Suprapubic skin (tissue), 4 donors: ENCODE results near the gene SEMA3C. TPM values are rescaled to one million over a fixed set of nuclear protein-coding genes. Genes with fewer than 3 reads are reported as not detected.

ENCODE experiments used
- DNase-seq, 2 donors: peaks; one replicate each; pipeline ENCODE4 v3.0.0-alpha.2; 2019; ENCODE audit warnings: low spot score in 2 of 2
- H3K27ac ChIP-seq: fragments of 200-600 bp; sonication (generic); one replicate; pipeline ENCODE4 v1.5.1; 2019
- H3K27me3 ChIP-seq: fragments of 200-600 bp; sonication (generic); one replicate; pipeline ENCODE4 v1.5.1; 2019
- H3K36me3 ChIP-seq: fragments of 200-600 bp; sonication (generic); one replicate; pipeline ENCODE4 v1.5.1; 2019
- H3K4me1 ChIP-seq: fragments of 200-600 bp; sonication (generic); one replicate; pipeline ENCODE4 v1.5.1; 2019
- H3K4me3 ChIP-seq: fragments of 200-600 bp; sonication (generic); one replicate; pipeline ENCODE4 v1.5.1; 2019; ENCODE audit warnings: mild to moderate bottlenecking
- H3K9me3 ChIP-seq: fragments of 200-600 bp; sonication (generic); one replicate; pipeline ENCODE4 v1.5.1; 2019
- EP300 ChIP-seq: sonication (generic); formaldehyde crosslinking; IDR thresholded peaks from one replicate; pipeline ENCODE4 v1.6.1; 2017; ENCODE audit warnings: antibody characterized with exemption
- POLR2A ChIP-seq, 2 donors: fragments of 450-650 bp; IDR thresholded peaks; one replicate each; pipeline ENCODE4 v1.6.1; 2017; ENCODE audit warnings: antibody characterized with exemption in 2 of 2, mild to moderate bottlenecking in 2 of 2, moderate library complexity in 2 of 2
- POLR2AphosphoS5 ChIP-seq, 3 donors: sonication (generic); formaldehyde crosslinking; IDR thresholded peaks; one replicate each; pipeline ENCODE4 v1.6.1; 2017; ENCODE audit warnings: antibody characterized with exemption in 3 of 3
- WGBS: methylation state at CpG from one replicate; pipeline ENCODE4 v1.1.5; 2018; 5-methylcytosine and 5-hydroxymethylcytosine counted together
- total RNA-seq, 4 donors: library from RNA; depleted of rRNA; stranded (reverse); fragments of >200 nt; gene quantifications; one replicate each; pipeline ENCODE4 v1.1.0, GENCODE V29; 2016
- TF ChIP-seq, protein P1 (sequence below), 2 donors: fragments of 200-600 bp in 1 of 2; fragments of 450-650 bp in 1 of 2; sonication (generic) in 1 of 2; IDR thresholded peaks; one replicate each; pipeline ENCODE4 v1.5.1; 2016 to 2019; ENCODE audit warnings: antibody characterized with exemption in 2 of 2, mild to moderate bottlenecking in 1 of 2, moderate library complexity in 1 of 2

The SEMA3C gene
- total RNA-seq, 4 donors from 2014 or later: 46.0 to 105 (median 76.0) TPM

GRCh38 chr7:80879849-80880248 lies 39.0 kb downstream of the SEMA3C start:
- no peaks in the 10 kb centered on the region for H3K27me3 ChIP-seq
- peaks cover 15% of the 10 kb centered on the region for H3K4me1 ChIP-seq
- no peak for DNase-seq
- no peaks in the 10 kb centered on the region for H3K36me3 ChIP-seq
- H3K27ac ChIP-seq: no peak overlapping the region
- no peak overlapping the region for H3K4me3 ChIP-seq
- TF ChIP-seq POLR2AphosphoS5 (IDR thresholded peaks at IDR 0.05) (no peak), EP300 (no peak), POLR2A (IDR thresholded peaks at IDR 0.05) (no peak)
- TF ChIP-seq, protein P1, sequence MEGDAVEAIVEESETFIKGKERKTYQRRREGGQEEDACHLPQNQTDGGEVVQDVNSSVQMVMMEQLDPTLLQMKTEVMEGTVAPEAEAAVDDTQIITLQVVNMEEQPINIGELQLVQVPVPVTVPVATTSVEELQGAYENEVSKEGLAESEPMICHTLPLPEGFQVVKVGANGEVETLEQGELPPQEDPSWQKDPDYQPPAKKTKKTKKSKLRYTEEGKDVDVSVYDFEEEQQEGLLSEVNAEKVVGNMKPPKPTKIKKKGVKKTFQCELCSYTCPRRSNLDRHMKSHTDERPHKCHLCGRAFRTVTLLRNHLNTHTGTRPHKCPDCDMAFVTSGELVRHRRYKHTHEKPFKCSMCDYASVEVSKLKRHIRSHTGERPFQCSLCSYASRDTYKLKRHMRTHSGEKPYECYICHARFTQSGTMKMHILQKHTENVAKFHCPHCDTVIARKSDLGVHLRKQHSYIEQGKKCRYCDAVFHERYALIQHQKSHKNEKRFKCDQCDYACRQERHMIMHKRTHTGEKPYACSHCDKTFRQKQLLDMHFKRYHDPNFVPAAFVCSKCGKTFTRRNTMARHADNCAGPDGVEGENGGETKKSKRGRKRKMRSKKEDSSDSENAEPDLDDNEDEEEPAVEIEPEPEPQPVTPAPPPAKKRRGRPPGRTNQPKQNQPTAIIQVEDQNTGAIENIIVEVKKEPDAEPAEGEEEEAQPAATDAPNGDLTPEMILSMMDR (IDR thresholded peaks at IDR 0.05): no peak
- WGBS: 90% methylated on average over 5 of the region's 5 CpGs
- H3K9me3 ChIP-seq: no peaks in the 10 kb centered on the region

DNA sequence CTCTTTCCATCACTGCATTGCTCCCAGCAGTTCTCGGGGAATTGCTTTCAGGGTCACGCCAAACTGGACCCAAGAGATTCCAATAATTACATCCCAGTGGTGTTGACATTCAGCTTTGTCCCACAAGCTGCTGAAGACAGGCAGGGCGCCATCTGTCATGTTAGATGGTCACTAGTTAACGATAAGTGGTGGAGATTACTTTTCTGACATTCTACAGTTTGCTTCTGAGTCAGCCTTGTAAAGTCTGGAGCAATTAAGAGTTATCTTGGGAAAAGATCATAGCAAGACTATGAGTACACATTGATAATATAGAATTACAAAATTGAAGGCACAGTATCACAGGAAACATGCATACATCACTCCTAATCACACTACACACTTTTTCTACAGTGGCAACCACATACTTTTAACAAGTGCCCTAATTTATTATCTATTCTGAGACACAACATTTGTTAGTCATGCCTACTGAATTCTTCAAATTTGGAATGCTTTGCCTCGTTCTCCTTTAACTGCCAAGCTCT lies 41.9 kb downstream of the SEMA3C start:
- Histone ChIP-seq H3K36me3 (no peaks in the 10 kb centered on the region), H3K27me3 (no peaks in the 10 kb centered on the region), H3K27ac (no peak overlapping the region), H3K4me1 (no peaks in the 10 kb centered on the region), H3K9me3 (no peaks in the 10 kb centered on the region), H3K4me3 (no peak overlapping the region)
- DNase-seq: no peak
- 57% methylated on average over 5 of the region's 5 CpGs for WGBS
- TF ChIP-seq POLR2A (IDR thresholded peaks at IDR 0.05) (no peak), POLR2AphosphoS5 (IDR thresholded peaks at IDR 0.05) (no peak), EP300 (no peak)
- TF ChIP-seq, protein P1 (IDR thresholded peaks at IDR 0.05): no peak

GRCh38 chr7:80875537-80876120 lies 43.2 kb downstream of the SEMA3C start:
- H3K4me1 ChIP-seq: no peaks in the 10 kb centered on the region
- H3K9me3 ChIP-seq: no peaks in the 10 kb centered on the region
- TF ChIP-seq EP300 (no peak), POLR2A (IDR thresholded peaks at IDR 0.05) (no peak), POLR2AphosphoS5 (IDR thresholded peaks at IDR 0.05) (no peak)
- TF ChIP-seq, protein P1 (IDR thresholded peaks at IDR 0.05): no peak
- H3K4me3 ChIP-seq: no peak overlapping the region
- whole genome bisulfite sequencing: 89% methylated on average over 9 of the region's 9 CpGs
- H3K27ac ChIP-seq: no peak overlapping the region
- H3K27me3 ChIP-seq: no peaks in the 10 kb centered on the region
- H3K36me3 ChIP-seq: no peaks in the 10 kb centered on the region
- no peak for DNase-seq

- DNase-seq: no peak
- H3K9me3 ChIP-seq: no peaks in the 10 kb centered on the region
- TF ChIP-seq, protein P1 (IDR thresholded peaks at IDR 0.05): no peak
- TF ChIP-seq POLR2A (IDR thresholded peaks at IDR 0.05): no peak
- no peak for TF ChIP-seq EP300
- TF ChIP-seq POLR2AphosphoS5 (IDR thresholded peaks at IDR 0.05): no peak
- WGBS: 75% methylated on average over 5 of the region's 5 CpGs
- no peaks in the 10 kb centered on the region for H3K27me3 ChIP-seq
- no peaks in the 10 kb centered on the region for H3K36me3 ChIP-seq
- H3K27ac ChIP-seq: no peak overlapping the region
- no peak overlapping the region for H3K4me3 ChIP-seq
- no peaks in the 10 kb centered on the region for H3K4me1 ChIP-seq
Observed at GRCh38 chr7:80873140-80873539, 45.7 kb downstream of the SEMA3C start.

GRCh38 chr7:80871228-80871627 lies 47.6 kb downstream of the SEMA3C start:
- DNase-seq: no peak
- TF ChIP-seq POLR2AphosphoS5 (IDR thresholded peaks at IDR 0.05) (no peak), POLR2A (IDR thresholded peaks at IDR 0.05) (no peak), EP300 (no peak)
- TF ChIP-seq, protein P1 (IDR thresholded peaks at IDR 0.05): no peak
- Histone ChIP-seq H3K4me3 (no peak overlapping the region), H3K27me3 (no peaks in the 10 kb centered on the region), H3K4me1 (no peaks in the 10 kb centered on the region), H3K9me3 (no peaks in the 10 kb centered on the region), H3K36me3 (no peaks in the 10 kb centered on the region), H3K27ac (no peak overlapping the region)
- WGBS: 70% methylated on average over 2 of the region's 2 CpGs
